GM18505 (cell line): ENCODE measurements around the gene IQCF2.
"Not testable (repeated sequence)": the region's sequence is repeated elsewhere in the genome, so short reads cannot be mapped to it uniquely, and the experiment has no call there.

Experiments
- ATAC-seq: cut with Tn5 transposase; IDR thresholded peaks from one replicate; pipeline ENCODE4 v1.9.1; 2021; ENCODE audit not compliant: unreplicated experiment
- POLR2A ChIP-seq: IDR thresholded peaks from 4 replicates; pipeline ENCODE4 v1.6.1; 2011; ENCODE audit warnings: borderline replicate concordance; ENCODE audit not compliant: insufficient read depth, insufficient read length; ENCODE audit errors: extremely low read depth

Gene IQCF2

GRCh38 chr3:51862886-51863285 lies 1.5 kb downstream of the IQCF2 start:
- TF ChIP-seq POLR2A, result no peak
- no peak for ATAC-seq

GRCh38 chr3:51868896-51869295 lies 7.5 kb downstream of the IQCF2 start:
- not testable (repeated sequence) for ATAC-seq

- TF ChIP-seq POLR2A, result no peak
- no peak for ATAC-seq
Observed at GRCh38 chr3:51869304-51869703, 7.9 kb downstream of the IQCF2 start.

- no peak for TF ChIP-seq POLR2A
Observed at GRCh38 chr3:51873253-51873766, 11.9 kb downstream of the IQCF2 start.

GRCh38 chr3:51873876-51874275 lies 12.5 kb downstream of the IQCF2 start:
- no peak for TF ChIP-seq POLR2A
- no peak for ATAC-seq

More at GRCh38 chr3:51873253-51873766, 11.9 kb downstream of the IQCF2 start:
- no peak for ATAC-seq

GRCh38 chr3:51874411-51874810 lies 13.0 kb downstream of the IQCF2 start:
- ATAC-seq, result no peak

GRCh38 chr3:51874889-51875288 lies 13.5 kb downstream of the IQCF2 start:
- ATAC-seq, result no peak
- no peak for TF ChIP-seq POLR2A

More at GRCh38 chr3:51874411-51874810, 13.0 kb downstream of the IQCF2 start:
- no peak for TF ChIP-seq POLR2A

- TF ChIP-seq POLR2A, result no peak
- ATAC-seq, result no peak
Observed at GRCh38 chr3:51875501-51875900, 14.1 kb downstream of the IQCF2 start, which contains the start of gene IQCF5. Gene IQCF5 (minus strand): TSS chr3:51875601. CDS start chr3:51875531, 70 bp downstream.

- no peak for ATAC-seq
- TF ChIP-seq POLR2A, result no peak
Observed at GRCh38 chr3:51876186-51876585, 14.8 kb downstream of the IQCF2 start.

- TF ChIP-seq POLR2A, result no peak
- no peak for ATAC-seq
Observed at GRCh38 chr3:51879937-51880336, 18.5 kb downstream of the IQCF2 start.

GRCh38 chr3:51886447-51886846 lies 25.0 kb downstream of the IQCF2 start:
- no peak for ATAC-seq
- TF ChIP-seq POLR2A, result no peak

- no peak for ATAC-seq
Observed at GRCh38 chr3:51887620-51888019, 26.2 kb downstream of the IQCF2 start.

GRCh38 chr3:51888463-51889105 lies 27.2 kb downstream of the IQCF2 start:
- no peak for ATAC-seq
- TF ChIP-seq POLR2A, result no peak

More at GRCh38 chr3:51887620-51888019, 26.2 kb downstream of the IQCF2 start:
- no peak for TF ChIP-seq POLR2A

GRCh38 chr3:51891242-51892039 lies 30.0 kb downstream of the IQCF2 start:
- no peak for ATAC-seq
- TF ChIP-seq POLR2A, result no peak
